GM06990 (cell line): ENCODE results near the gene RECK.

Experiments used
- DNase-seq: peaks from one replicate; pipeline ENCODE4 v3.0.0-alpha.2; 2011; ENCODE audit not compliant: insufficient read length; ENCODE audit errors: extremely low read depth
- H3K27me3 ChIP-seq: replicated peaks from 2 replicates; pipeline ENCODE4 v1.6.0; 2011; ENCODE audit warnings: low read length; ENCODE audit not compliant: control insufficient read depth, insufficient read depth
- H3K36me3 ChIP-seq: 2 replicates; pipeline ENCODE4 v1.5.1; 2011; ENCODE audit warnings: low read length; ENCODE audit not compliant: control insufficient read depth, insufficient read depth
- H3K4me3 ChIP-seq: replicated peaks from 2 replicates; pipeline ENCODE4 v1.5.1; 2011; ENCODE audit warnings: low read depth, mild to moderate bottlenecking, control low read depth, low read length
- CTCF ChIP-seq: IDR thresholded peaks from 2 replicates; pipeline ENCODE4 v1.5.1; 2011; ENCODE audit warnings: low read length, control low read depth, mild to moderate bottlenecking, inconsistent platforms; ENCODE audit not compliant: insufficient read depth, poor library complexity, severe bottlenecking

Gene RECK

GRCh38 chr9:36136272-36136893 lies 99.7 kb downstream of the RECK start, which contains the start of gene GLIPR2:
Gene GLIPR2, plus strand, starts transcription at chr9:36136733. Its CDS starts 46 bp downstream, at chr9:36136779.
- H3K36me3 ChIP-seq = no peaks in the 10 kb centered on the region
- no peaks in the 10 kb centered on the region; the same call in none of the 2 replicates for H3K27me3 ChIP-seq
- TF ChIP-seq CTCF = no peak
- H3K4me3 ChIP-seq = peak within 1 kb of the TSS; percentile 61
- DNase-seq = peak; percentile 84

- no peak for TF ChIP-seq CTCF
- no peak for DNase-seq
- H3K4me3 ChIP-seq = peak overlapping the region; percentile 61
- H3K36me3 ChIP-seq = no peaks in the 10 kb centered on the region
- no peaks in the 10 kb centered on the region; the same call in none of the 2 replicates for H3K27me3 ChIP-seq
Measured at GRCh38 chr9:36136894-36137391, 100.2 kb downstream of the RECK start.

DNA sequence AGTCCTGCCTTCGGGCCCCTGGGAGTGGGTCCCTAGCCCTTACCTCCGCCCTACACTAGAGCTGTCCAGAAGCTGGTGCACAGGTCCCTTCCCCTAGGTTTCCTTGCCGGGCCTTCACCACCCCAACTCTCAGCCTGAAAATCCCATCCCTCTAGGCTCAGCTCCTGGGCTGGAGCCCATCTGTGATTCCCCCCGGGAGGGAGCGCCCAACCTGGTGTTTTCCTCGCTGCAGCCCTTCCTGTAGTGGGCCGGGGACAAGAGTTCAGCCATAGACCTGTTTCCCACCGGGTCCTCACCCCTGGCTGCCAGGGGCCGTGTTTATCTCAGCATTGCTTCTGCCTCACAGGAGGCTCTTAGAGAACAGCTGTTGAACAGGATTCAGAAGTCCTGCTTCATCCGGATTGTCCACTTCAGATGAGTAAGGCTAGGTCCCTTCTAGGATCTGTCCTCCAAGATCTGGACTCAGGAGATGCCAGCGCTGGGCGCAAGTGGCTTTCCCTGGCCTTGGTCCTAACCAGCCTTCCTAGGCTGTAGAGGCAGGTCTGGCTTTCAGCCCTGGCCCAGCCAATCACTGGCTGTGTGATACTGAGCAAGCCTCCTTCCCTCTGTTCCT lies 100.8 kb downstream of the RECK start:
- Histone ChIP-seq H3K36me3 (no peaks in the 10 kb centered on the region), H3K27me3 (no peaks in the 10 kb centered on the region; the same call in none of the 2 replicates), H3K4me3 (peak overlapping the region; percentile 61)
- no peak for DNase-seq
- no peak for TF ChIP-seq CTCF

GRCh38 chr9:36138496-36138895 lies 101.8 kb downstream of the RECK start:
- Histone ChIP-seq H3K36me3 (no peaks in the 10 kb centered on the region), H3K27me3 (no peaks in the 10 kb centered on the region; the same call in none of the 2 replicates), H3K4me3 (no peak overlapping the region)
- no peak for TF ChIP-seq CTCF
- no peak for DNase-seq

- no peaks in the 10 kb centered on the region for H3K36me3 ChIP-seq
- H3K4me3 ChIP-seq = no peak overlapping the region
- DNase-seq = no peak
- TF ChIP-seq CTCF = no peak
- H3K27me3 ChIP-seq = no peaks in the 10 kb centered on the region; the same call in none of the 2 replicates
Measured at GRCh38 chr9:36138901-36139300, 102.2 kb downstream of the RECK start.
